Activated CD4-positive, CD25-positive, alpha-beta regulatory T cell treated with anti-CD3 and anti-CD28 coated beads, Interleukin-2, amount 50 U/mL, for 16 hours (primary cell): ENCODE data around the gene SUMO3.

ENCODE experiments used
- DNase-seq: peaks from one replicate; pipeline ENCODE4 v3.0.0-alpha.2; 2020; ENCODE audit warnings: low read depth, low spot score

Gene SUMO3

DNA sequence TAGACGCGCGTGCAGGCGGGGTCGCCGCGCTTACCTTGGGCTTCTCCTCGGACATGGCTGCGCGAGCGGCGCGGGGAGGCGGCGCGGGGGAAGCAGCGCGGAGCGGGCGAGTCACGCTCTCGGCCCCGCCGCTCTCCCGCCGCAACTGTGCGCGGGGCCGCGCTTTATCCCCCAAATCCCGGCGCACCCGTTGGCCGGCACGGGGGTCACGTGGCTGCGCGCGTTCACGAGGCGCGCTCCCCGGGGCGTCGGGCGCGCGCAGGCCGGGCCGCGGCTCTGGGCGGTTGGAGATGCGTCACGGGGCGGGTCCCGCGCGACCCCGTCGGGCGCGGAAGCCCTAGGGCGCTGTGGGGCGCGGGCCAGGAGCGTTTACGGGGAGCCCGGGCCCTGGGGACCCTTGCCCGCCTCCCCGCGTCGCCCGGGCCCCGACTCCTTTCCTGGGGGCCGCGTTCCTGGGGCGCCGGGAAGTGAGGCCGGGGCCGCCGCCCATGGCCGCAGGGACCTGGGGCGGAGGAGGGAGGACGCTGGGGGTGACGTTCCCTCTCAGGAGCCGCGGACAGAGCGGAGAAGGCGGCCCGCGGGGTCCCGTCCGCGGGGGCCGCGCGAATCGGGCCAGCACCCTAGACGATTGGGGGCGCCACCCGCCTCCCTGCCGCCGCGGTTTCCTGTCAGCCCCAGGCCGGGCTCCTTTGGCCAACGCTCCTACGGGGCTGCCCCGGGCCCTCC lies at the start of gene SUMO3:
Gene SUMO3, minus strand, starts transcription at position 149 of the 726 bp plus-strand sequence. Its CDS starts 94 bp downstream, at position 55.
- DNase-seq = peak; percentile 68

DNA sequence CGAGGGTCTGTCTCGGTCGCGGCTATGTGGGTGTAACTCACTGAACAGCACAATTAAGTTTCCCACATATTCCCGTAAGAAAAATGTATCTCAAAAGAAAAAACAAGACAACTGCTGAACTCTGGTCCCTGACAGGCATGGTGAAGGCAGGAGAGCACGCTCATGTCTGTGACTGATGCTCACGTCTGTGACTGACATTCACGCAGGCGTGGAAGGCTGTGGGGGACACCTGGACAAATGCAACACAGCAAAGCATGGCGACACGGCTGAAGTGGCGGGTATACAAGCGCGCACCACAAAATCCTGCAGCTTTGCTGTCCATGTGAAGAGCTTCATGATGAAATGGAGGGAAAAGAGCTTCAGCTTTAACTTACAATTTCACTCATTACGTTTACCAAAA lies 49.6 kb upstream of the SUMO3 start:
- DNase-seq = no peak

DNA sequence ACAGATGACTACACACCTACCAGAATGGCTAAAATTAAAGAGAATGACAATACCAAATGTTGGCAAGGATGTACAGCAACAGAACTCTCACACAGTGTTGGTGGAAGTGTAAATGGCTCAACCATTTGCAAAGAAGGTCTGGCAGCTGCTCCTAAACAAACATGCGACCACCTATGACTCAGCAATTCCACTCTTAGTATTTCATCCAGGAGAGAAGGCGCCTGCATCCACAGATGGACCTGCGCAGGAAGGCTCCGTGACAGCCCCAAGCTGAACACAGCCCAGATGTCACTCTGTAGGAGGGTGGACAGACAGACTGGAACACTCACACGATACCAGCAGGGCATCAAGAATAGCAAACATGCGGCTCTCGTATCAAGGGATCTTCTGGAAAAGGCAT lies 48.9 kb upstream of the SUMO3 start:
- no peak for DNase-seq

DNA sequence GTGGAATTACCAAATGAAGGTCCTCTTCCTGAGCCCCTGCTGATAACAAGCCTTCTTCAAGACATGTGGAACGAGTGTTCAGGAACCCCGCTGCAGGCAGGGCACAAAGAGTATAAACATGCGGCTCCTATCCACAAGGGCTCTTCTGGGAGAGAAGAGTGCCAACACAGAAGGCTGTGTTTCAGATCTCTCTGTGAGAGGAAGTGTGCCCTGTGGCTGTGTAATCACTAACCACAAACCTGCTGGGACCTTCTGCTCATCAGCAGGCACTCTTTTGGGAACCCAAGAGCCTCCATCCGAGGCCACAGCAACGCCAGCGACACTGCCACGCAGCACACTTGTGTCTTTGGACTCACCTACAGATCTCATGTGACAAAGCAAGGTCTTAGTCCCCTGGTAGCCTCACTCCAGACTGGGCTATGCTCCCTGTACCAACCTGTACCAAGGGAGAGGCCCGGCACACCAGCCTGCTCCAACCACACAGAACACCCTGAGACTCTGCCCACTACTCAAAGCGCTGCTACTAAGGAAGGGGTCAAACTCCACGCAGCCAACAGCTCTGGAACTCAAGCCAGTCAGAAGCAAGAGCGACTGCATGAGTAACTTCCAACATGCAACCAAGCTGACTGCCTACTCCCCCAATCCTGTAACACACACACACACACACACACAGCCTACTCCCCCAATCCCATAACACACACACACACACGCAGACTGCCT lies 47.9 kb upstream of the SUMO3 start:
- no peak for DNase-seq

DNA sequence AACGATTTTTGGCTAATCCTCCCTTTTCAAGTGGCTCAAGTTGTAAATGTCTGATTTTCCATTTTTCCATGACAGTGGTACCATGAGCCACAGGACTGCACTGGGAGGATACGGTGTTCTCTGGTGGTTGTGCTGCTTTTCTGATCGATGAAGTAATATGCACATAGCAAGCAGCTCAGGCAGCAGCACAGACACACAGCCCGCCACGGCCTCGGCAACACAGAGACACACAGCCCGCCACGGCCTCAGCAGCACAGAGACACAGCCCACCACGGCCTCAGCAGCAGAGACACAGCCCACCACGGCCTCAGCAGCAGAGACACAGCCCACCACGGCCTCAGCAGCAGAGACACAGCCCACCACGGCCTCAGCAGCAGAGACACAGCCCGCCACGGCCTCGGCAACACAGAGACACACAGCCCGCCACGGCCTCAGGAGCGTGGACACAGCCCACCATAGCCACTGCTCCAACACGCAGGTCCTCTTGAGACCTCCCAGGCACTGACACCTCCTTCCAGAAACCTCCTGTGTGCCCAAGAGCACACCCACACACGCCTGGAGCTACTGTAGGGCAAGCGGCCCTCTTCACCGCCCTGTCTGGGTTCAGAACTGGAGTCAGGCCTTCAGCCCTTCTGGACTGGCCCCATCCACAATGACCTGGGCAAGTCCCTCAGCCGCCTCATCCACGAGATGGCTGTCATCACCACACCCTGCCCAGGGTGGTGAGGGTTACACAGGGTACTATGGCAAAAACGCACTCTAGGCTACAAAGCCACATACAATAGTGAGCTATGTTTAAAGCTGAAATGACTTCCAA lies 45.2 kb upstream of the SUMO3 start:
- no peak for DNase-seq

DNA sequence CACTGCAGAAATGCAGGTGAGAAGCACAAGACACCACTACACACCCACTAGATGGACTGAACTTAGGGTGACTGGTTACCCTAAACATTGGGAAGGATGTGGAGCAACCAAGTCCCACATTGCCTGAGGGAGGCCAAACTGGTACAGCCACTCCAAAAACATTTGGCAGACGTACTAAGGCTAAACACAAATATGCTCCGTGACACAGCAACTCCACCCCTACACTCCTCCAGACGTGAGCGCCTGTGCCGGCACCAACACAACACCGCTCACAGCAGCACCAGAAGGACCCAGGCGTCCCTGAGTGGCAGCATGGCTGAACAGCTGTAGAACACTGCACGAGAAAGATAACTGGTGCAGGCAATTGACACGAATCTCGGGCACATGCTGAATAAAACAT lies 40.9 kb upstream of the SUMO3 start:
- no peak for DNase-seq

DNA sequence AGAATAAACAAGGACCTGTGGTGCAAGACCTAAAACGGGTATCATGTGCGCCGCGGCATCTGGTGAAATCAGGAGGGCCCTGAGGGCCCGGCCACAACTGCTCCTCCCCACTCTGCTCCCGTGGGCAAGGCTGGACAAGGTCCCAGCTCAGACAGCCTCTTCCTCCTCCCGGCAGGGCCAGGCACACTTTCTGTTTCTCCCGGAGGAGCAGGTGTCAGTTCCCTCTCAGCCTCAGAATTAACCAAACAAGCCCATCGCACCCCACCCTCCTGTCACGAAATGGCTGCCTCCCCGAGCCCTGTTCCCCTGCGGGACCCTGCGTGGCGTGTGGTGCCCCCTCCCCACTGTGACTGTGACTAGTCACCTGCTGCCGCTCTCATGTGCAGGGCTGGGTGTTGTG lies 40.4 kb upstream of the SUMO3 start:
- DNase-seq = no peak

DNA sequence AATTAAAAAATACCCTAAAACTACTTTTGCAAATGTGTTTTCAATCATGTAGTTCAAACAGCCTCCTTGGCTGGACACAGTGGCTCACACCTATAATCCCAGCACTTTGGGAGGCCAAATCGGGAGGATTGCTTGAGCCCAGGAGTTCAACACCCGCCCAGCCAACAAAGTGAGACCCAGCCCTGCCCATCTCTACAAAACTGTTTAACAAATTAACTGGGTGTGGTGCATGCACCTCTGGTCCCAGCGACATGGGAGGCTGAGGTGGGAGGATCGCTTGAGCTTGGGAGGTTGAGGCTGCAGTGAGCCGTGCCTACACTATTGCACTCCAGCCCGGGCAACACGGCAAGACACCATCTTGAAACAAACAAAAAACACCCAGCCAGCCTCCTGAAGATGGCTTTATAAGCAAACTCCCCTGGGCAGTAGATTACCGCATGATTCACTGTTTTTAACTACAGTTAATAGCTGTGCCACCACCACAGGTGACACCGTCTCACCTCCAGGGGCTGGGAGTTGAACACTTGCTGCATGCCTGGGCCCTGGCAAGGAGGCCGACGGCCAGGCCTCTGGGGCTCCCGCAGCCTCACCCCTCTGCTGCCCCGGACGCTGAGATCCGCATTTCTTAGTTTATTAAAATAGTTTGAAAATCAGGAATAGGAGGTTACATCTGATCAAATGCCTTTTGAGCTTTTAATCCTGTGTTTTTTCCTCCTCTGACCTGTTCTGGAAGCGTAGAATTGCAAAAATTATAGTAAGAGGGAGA lies 39.4 kb upstream of the SUMO3 start:
- no peak for DNase-seq

DNA sequence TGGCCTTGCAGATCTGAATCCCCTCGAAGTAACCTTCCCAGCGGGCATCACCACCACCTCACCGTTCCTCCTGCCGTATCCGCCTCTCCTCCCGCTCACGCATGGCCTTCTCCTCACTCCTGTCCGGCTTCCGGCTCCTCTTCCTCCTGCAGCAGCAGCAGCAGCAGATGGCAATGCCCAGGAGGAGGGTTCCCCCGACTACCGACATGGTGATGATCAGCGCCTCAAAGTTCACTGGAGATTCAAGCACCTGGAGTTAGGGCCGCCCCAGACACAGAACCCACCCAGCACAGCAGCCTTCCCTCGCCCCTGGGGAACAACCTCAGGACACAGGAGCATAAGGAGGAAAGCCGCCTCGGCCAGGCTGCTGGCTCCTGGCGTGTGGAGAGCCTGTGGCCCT lies 38.3 kb upstream of the SUMO3 start:
- no peak for DNase-seq

DNA sequence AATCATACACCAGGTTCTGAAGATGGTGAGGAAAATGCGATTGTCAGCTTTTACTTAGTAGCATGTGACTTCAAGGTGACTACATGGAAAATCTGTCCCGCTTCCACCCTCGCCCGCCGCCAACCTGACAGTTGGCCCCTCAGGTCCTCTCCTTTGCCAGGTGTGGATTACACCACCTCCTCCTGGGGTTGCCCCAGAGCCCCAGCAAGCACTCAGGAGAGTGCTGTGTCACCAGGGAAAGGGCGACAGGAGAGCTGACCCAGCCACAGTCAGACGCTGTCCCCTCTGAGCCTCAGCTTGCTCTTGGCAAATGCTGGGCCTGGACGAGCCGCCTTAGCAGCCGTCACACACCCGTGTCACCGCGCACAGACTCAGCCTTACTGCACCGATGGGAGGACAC lies 37.7 kb upstream of the SUMO3 start:
- no peak for DNase-seq

DNA sequence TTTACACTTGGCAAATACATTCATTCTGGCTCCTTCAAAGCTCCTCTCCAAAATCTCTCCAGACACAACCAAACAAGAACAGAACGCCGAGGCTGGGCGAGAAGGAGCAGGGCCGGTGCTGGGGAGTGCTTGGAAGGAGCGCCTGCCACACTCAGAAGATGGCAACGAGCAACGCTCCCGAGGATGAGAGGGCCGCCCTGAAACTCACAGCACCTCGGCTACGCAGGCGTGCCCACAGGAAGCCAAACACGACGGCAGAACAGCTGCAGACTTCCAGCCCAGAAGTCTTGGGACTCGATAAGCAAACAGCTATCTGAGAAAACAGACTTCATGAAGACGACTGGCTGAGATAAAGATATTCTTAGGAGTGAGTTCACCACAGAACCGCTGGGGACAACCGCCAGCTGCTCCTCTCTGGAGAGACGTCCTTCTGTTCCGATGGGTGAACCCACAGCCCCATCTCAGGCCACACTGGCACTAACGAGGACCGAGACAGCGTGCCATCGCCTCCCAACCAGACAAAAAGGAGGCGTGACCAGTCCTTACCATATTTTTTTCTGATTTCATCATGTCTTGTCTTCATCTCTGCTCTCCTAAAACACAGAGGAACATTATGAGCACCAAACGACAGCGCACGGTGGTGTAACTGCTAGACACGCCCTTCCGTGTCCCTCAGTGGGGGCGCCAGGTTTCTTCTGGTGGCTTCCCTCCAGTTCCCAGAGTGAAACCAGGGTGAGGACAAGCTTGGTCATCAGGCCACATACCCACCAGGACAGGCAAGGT lies 37.0 kb upstream of the SUMO3 start:
- no peak for DNase-seq

DNA sequence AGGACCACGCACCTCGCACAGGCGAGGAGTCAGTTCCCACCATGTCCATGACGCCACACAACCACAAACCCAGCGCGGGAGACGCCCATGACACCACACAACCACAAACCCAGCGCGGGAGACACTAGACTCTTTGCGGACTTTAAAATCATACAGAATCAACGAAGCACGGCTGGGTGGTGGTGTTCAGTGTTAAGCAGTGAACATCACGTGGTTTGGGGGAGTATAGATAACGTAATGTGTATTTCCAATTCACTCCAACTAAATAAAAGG lies 36.5 kb upstream of the SUMO3 start:
- DNase-seq = no peak

DNA sequence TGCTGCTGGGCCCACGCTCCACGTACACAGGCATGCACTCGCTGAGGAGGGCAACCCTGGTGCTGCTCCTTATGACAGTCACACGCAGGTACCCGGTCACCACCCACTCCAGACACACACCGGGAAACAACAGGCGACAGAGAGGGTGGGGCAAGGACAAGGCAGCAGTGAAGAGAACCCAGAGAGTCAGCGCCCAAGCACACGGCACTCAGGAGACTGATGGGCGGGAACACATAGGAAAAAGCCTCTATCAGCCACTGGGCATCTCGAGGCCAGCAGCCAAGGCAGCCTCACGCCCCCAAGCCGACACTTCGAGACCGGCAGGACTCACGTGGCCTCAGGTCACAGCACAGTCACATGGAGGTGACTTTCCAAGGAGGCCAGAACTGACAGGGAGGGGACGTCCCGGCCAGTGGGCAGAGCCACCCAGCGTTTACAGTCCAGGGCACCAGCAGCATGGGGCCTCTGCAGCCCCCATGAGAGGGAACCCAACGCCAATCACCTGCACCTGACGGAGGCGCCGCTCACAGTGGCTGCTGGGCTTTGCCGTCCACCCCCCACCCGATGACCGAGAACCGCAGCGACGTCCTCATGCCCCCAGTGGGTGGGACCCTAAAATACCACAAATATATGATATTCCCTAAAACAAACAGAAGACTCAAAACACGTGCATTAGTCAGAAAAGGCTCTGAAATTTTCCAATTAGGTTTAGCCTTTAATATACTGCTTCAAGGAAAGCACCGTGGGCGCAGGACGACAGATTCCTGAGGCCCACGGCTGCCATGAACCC lies 35.9 kb upstream of the SUMO3 start:
- DNase-seq = no peak

DNA sequence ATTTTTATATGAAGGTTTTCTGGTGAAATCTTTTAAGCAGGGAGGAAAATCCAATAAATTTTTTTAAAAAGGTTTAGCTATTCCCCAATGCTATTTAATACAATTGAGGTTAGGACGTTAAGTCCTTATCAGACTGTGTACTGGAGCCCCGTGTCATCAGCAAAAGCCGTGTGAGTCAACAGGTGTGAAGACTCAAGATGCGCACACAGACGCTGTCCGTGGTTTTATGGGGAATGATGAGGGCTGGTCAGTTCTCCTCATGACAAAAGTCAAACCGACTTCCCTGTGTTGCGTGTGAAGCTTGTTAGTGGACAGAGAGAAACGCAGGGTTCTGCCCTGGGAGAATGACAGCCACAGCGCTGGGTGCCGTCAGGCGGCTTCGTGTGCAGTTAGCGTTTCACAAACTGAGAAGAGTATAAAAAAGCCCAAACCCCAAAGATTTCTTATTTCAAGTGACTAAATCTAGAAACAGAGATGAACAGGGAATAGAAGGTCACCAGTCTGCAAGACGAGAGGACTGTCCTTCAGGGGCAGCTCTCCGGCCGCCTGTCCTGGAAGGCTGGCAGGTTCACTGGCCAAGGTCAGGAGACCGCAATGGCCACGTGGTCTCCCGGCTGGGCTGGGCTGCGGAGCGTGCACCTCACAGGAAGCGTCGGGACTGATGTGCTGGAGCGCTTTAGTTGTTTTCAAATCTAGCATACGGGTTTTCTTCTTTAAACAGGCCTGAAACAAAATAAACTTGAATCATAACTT lies 33.2 kb upstream of the SUMO3 start:
- no peak for DNase-seq

DNA sequence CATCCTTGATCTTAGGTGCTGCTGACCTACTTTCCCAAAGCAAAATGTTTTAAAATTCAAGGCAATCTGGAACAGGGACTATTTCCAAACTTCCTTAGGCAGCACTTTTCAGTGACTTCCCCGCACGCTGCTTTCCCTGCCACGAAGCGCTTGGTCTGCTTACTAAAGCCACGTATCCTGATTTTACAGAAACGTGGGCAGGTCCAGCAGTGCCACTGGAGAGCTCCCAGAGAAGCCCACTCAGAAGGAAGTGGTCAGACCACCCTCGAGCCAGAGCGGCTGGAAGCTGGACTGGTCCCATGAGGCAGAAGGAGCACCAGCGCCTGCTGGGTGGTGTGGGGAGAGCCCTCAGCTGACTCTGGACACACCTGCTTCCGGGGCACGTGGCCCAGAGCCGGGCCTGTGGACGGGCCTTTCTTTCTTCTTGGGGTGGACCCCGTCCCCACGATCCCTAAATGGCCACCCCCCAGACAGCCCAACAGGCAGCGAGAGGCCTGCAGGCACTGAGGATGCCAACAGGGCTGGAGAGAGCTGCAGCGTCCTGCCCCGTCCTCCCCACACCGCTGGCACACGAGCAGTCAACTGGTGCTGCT lies 32.4 kb upstream of the SUMO3 start:
- DNase-seq = no peak

DNA sequence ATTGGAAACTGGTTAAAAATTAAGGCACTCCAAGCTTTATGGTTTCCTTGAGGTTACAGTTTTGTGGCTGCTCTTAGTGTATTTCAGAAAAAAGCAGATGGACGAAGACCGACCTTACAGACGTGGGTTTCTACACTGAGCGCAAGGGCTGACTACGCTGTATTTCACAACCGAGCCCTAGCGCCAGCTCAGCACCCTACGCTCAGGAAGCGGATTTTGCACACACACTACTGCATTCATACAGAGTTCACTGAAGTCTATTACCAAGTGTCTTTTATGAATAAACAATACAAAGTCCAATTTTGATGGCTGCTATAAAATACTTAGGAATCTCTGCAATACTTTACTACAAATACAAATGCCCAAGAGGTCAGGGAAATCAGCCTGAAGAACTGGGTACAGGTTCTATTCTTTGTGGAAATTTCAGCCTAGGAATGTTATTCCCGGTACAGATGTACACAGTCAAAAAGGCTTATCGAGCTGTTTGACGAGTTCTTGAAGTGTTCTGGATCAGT lies 31.8 kb upstream of the SUMO3 start:
- DNase-seq = no peak

DNA sequence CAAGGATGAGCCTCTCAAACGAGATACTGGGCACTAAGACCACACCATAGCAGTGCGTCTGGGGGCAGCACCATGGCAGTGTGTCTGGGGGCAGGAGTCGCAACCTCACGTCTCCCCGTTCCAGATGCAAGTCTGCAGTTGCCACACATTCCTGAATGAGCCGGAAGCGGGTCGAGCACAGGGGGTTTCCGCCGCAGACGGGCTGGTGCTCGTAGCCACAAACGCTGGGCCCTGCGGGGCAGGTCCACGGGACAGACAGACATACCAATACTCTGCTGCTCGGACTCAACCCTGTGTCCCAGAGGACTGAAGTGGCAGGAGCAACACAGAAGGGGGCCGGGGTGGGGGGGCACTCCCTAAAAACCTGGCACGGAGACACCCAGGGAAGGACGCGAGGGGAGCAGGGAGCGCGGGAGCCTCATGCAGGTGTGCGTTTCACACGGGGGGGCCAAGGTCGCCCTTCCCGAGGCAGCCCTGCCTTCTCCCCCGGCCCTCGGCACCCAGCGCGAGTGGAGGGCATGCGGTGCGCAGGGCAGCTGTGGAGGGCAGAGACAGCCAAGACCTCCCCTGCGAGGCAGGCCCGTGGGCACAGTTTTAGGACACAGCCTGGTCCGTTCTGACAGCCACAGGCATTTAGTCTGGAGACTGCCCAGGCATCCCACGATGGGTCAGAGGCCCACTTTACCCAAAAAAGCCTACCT lies 31.1 kb upstream of the SUMO3 start:
- DNase-seq = no peak

DNA sequence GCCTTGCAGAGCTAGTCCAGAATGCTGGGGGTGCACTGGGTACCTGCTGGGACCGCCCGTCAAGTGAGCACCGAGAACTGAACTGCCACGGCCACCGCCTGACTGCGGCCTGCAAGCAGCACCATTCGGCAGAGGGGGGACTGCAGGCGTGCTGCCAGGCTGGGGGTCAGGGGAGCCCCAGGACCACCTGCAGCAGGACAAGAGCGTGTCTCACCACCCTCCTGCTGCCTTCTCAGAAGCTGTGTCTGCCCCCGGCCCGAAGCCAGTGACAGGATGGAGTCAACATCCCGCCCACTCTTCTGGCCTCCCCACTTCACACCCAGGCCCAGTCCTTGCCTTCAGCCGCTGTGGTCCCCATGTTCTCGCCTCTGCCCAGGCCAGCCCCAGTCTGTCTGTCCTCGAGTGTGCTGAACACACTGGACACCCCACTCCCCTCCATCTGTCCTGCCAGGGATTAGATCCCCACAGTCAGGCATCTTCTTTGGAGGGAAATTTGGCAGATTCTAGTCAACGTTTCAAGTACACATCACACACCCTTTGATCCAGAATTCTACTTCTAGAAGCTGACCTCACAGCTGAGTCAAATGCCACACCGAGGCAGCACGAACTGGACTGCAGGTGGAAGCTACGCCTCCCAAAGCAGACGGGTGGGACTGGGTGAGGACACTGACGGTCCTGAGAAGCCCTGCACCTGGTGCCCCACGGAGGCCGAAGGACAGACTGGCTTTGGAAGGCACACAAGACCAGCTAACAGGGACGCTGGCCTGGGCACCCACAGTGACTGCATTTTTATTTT lies 29.6 kb upstream of the SUMO3 start:
- no peak for DNase-seq
